ENCODE measurements around the gene DYNLT1. TPM values are rescaled to one million over a fixed set of nuclear protein-coding genes. Genes with fewer than 3 reads are reported as not detected.

DYNLT1 gene
- total RNA-seq, 1 experiment from 2014 or later: 50.5 TPM

- H3K27ac ChIP-seq (ENCODE audit: low read length): no peak overlapping the region
- no peak for TF ChIP-seq EZH2 (IDR thresholded peaks at IDR 0.05; ENCODE audit: low read length, unreplicated experiment)
- TF ChIP-seq CTCF (conservative IDR thresholded peaks at IDR 0.05; ENCODE audit: low read depth, low read length): no peak
- no peak for TF ChIP-seq EZH2phosphoT487 (IDR thresholded peaks at IDR 0.05; ENCODE audit: borderline replicate concordance, low read length)
- H2AFZ ChIP-seq (ENCODE audit: low read length): no peak overlapping the region
- H3K4me1 ChIP-seq (ENCODE audit: insufficient read depth, low read length): peaks cover 29% of the 10 kb centered on the region
- no peaks in the 10 kb centered on the region for H3F3A ChIP-seq (ENCODE audit: low read length, unreplicated experiment)
- H3K9me3 ChIP-seq (ENCODE audit: low read length): no peaks in the 10 kb centered on the region
- H3K9me2 ChIP-seq (replicated peaks; ENCODE audit: low read length): no peaks in the 10 kb centered on the region
- intact Hi-C loops (cut with micrococcal nuclease): loop anchor here (5.0 kb wide), 1 partner anchor 43 kb away; the partner anchor contains the start of gene DYNLT1
- no peaks in the 10 kb centered on the region for H3K36me3 ChIP-seq (ENCODE audit: low read depth, low read length)
- H3K27me3 ChIP-seq (ENCODE audit: low read length): no peaks in the 10 kb centered on the region
- H3K4me3 ChIP-seq (ENCODE audit: low read length): no peak overlapping the region
- ChIA-PET CTCF (no interaction called here), POLR2A (ENCODE audit: unreplicated experiment) (no interaction called here)
- ATAC-seq (no peak), DNase-seq (no peak)
- H3K4me2 ChIP-seq (ENCODE audit: low read length): no peak overlapping the region
- no TSS peak for BruUV-seq (replicated peaks)
- H3K9ac ChIP-seq (ENCODE audit: low read length): no peak overlapping the region
- no peaks in the 10 kb centered on the region for H4K20me1 ChIP-seq (ENCODE audit: low read length)
- no peaks in the 10 kb centered on the region for H3K79me2 ChIP-seq (ENCODE audit: low read length)
Measured at GRCh38 chr6:158684745-158685324, 40.3 kb upstream of the DYNLT1 start.

GRCh38 chr6:158684311-158684710 is 39.8 kb upstream of the DYNLT1 start:
- Histone ChIP-seq H3K4me3 (ENCODE audit: low read length) (no peak overlapping the region), H3K27ac (ENCODE audit: low read length) (no peak overlapping the region), H3K9ac (ENCODE audit: low read length) (no peak overlapping the region), H3K79me2 (ENCODE audit: low read length) (no peaks in the 10 kb centered on the region), H3K9me2 (replicated peaks; ENCODE audit: low read length) (no peaks in the 10 kb centered on the region), H3K4me2 (ENCODE audit: low read length) (no peak overlapping the region), H2AFZ (ENCODE audit: low read length) (no peak overlapping the region), H3K27me3 (ENCODE audit: low read length) (no peaks in the 10 kb centered on the region), H4K20me1 (ENCODE audit: low read length) (no peaks in the 10 kb centered on the region), H3K9me3 (ENCODE audit: low read length) (no peaks in the 10 kb centered on the region), H3K4me1 (ENCODE audit: insufficient read depth, low read length) (peaks cover 26% of the 10 kb centered on the region), H3K36me3 (ENCODE audit: low read depth, low read length) (no peaks in the 10 kb centered on the region), H3F3A (ENCODE audit: low read length, unreplicated experiment) (no peaks in the 10 kb centered on the region)
- TF ChIP-seq EZH2phosphoT487 (IDR thresholded peaks at IDR 0.05; ENCODE audit: borderline replicate concordance, low read length): no peak
- no peak for TF ChIP-seq EZH2 (IDR thresholded peaks at IDR 0.05; ENCODE audit: low read length, unreplicated experiment)
- no peak for TF ChIP-seq CTCF (conservative IDR thresholded peaks at IDR 0.05; ENCODE audit: low read depth, low read length)
- intact Hi-C loops (cut with micrococcal nuclease): no loop called here
- DNase-seq (no peak), ATAC-seq (no peak)
- POLR2A ChIA-PET (ENCODE audit: unreplicated experiment): no interaction called here
- no TSS peak for BruUV-seq (replicated peaks)
- CTCF ChIA-PET: no interaction called here

- DNase-seq: no peak
- Histone ChIP-seq H4K20me1 (ENCODE audit: low read length) (no peaks in the 10 kb centered on the region), H3K9me2 (replicated peaks; ENCODE audit: low read length) (no peaks in the 10 kb centered on the region), H3K79me2 (ENCODE audit: low read length) (no peaks in the 10 kb centered on the region), H3K9ac (ENCODE audit: low read length) (no peak overlapping the region), H3K4me1 (ENCODE audit: insufficient read depth, low read length) (no peaks in the 10 kb centered on the region), H3K9me3 (ENCODE audit: low read length) (no peaks in the 10 kb centered on the region), H3K36me3 (ENCODE audit: low read depth, low read length) (no peaks in the 10 kb centered on the region), H3K4me3 (ENCODE audit: low read length) (no peak overlapping the region), H3K27me3 (ENCODE audit: low read length) (no peaks in the 10 kb centered on the region), H3K4me2 (ENCODE audit: low read length) (no peak overlapping the region), H3K27ac (ENCODE audit: low read length) (no peak overlapping the region), H3F3A (ENCODE audit: low read length, unreplicated experiment) (no peaks in the 10 kb centered on the region), H2AFZ (ENCODE audit: low read length) (no peak overlapping the region)
- CTCF ChIA-PET: no interaction called here
- POLR2A ChIA-PET (ENCODE audit: unreplicated experiment): no interaction called here
- TF ChIP-seq CTCF (conservative IDR thresholded peaks at IDR 0.05; ENCODE audit: low read depth, low read length) (no peak), EZH2phosphoT487 (IDR thresholded peaks at IDR 0.05; ENCODE audit: borderline replicate concordance, low read length) (no peak), EZH2 (IDR thresholded peaks at IDR 0.05; ENCODE audit: low read length, unreplicated experiment) (no peak)
- no TSS peak for BruUV-seq (replicated peaks)
- intact Hi-C loops (cut with micrococcal nuclease): no loop called here
- ATAC-seq: no peak
Measured at GRCh38 chr6:158680481-158680880, 35.9 kb upstream of the DYNLT1 start.

Data from PC-3 (cell line).